HG03469 (cell line): ENCODE data around the gene NOC4L.
"Not testable (repeated sequence)": the region's sequence is repeated elsewhere in the genome, so short reads cannot be mapped to it uniquely, and the experiment has no call there.

Experiments used
- ATAC-seq: cut with Tn5 transposase; IDR thresholded peaks from one replicate; pipeline ENCODE4 v1.9.1; 2021; ENCODE audit warnings: mild to moderate bottlenecking, moderate library complexity, moderate number of reproducible peaks; ENCODE audit not compliant: unreplicated experiment

Gene NOC4L

DNA sequence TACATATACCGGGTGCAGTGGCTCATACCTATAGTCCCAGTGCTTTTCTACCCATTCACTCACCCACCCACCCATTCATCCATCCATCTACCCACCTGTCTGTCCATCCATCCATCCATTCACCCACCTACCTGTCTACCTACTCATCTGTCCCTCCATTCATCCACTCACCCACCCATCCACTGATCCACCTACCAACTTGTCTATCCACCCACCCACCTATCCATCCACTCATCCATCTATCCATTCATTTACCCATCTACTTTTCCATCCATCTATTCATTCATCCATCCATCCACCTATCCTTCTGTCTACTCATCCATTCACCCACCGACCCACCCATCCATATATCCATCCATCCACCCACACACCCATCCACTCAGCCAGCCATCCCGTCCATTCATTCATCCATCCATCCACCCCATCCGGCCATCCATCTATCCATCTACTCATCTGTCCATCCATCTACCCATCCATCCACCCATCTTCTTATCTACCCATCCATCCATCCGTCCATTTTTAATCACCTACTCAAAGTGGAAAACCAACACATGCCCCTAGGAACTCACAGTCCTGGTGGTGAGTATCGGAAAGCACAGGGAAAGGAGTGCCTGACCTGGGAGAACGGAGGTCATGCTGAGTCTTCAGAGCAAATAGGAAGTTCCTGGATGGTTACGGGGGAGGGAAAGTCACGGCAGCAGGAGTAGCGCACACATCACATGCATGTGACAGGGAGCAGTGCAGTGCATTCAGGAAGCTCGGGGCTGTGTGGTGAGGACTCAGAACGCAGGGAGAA lies 20.1 kb upstream of the NOC4L start:
- no peak for ATAC-seq

DNA sequence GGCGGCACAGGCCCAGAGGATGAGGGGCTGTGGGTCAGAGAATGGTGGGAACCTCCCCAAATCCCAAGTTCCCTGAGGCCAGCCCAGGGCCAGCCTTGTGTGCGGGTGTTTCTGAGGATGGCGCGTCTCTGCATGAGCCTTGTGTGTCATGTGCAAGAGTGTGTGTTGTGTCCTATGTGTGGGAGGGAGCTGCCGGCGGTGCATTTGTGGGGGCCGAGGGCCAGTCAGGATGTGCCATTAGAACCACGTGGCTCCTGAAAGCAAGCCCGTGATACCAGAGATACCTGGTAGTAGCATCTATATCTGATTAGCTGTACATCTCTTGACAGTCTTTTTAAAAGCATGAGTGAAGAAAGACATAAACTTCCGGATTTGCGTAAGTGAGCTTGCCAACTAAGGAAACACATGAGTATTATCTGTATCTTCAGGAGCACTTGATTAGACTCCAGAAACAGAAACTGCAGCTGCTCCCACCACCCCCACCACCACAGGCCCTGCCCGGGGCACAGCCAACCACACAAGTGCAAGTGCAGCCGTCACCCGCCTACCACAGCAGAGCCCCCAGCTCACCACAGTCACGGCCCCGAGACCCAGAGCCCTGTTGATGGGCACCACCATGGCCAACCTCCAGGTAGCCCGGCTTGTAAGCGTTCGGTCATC lies 19.4 kb upstream of the NOC4L start:
- ATAC-seq, result no peak

GRCh38 chr12:132125736-132126135 lies 18.5 kb upstream of the NOC4L start:
- ATAC-seq, result no peak

GRCh38 chr12:132127041-132127440 lies 17.2 kb upstream of the NOC4L start:
- no peak for ATAC-seq

DNA sequence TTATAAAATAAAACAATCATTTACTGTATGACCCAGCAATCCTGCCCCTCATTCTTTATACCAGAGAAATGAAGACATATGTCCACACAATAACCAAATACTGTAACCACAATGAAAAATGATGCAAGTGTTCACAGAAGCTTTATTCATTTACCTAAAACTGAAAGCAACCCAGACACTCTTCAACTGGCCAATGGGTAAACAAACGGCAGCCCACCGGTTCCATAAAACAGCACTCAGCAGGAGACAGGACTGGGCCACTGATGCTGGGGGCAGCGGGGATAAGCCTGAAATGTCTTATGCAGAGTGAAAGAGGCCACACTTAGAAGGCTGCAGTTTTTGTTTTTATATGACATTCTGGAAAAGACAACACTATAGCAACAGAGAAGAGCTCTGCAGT lies 15.2 kb upstream of the NOC4L start:
- ATAC-seq, result no peak

DNA sequence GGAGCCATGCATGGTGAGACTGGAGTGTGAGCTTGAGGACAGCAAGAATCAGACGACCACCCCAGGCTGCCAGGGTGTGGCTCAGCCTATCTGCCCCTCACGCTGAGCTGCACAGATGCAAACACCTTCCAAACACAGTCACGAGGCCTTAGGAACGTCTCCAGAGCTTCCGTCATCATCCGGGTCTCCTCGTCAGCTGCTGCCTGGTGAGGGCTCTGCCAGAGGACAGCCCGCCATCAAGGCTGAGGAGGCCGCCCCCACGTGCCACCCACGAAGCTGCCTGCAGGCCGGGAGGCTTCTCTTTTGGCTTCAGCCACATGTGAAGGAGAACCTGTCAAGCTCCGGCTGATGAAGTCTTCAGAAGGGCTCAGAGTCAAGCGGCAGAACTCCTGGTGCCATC lies 13.6 kb upstream of the NOC4L start:
- no peak for ATAC-seq

DNA sequence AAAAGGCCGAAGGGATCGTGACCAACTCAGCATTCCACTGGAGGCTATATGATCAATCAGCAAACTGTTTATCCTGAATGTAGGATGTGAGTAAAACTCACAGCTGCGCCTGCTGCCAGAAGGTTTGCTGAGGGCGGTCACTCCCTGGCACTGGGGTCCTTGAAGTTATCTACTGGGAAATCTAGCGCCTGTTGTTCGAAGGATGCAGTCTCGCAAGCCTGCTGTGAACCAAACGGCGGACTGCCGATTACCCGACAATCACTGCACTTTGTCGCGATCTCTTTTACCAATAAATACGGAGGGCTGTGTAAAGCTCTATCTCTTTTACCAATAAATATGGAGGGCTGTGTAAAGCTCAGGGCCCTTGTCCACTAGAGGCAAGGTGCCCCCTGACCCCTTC lies 13.0 kb upstream of the NOC4L start:
- ATAC-seq, result no peak

- ATAC-seq, result no peak
Observed at GRCh38 chr12:132131952-132132351, 12.3 kb upstream of the NOC4L start.

DNA sequence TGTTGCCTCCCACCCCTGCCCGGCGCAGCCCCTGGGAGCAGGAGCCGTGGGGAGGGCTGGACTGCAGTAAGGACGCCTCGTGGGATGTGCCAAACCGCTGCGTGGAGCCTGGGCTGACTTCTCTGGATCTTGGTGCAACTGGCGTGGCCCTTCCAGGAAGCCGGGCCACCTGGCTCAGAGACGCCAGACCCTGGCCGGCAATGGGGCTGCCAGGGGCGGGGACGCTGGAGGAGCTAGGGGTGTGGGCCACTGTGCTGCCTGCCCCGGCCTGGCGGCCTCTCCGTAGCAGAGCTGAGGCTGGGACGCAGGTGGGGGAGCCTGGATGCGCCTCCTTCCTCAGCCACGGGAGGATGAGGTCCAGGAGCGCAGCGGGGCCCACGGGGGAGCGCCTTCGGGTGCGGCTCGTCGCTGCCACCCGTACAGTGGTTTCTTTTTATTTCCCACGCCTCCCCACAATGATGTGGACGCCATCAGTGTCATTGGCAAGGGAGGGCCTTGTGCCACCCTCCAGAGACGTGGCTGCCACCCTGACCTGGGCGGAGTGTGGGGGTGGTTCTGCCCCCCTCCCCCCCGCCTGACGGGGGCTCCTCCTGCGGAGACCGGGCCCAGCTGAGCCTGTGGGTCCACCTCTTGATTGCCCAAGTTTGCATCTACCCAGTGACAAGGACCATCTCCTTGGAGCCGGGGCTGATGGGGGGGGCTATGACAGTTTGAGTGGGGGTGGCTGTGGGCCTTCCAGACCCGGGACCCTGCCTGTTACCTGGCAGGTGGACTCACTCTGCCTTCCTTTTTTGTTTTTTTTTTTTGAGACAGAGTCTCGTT lies 11.4 kb upstream of the NOC4L start:
- ATAC-seq, result no peak

DNA sequence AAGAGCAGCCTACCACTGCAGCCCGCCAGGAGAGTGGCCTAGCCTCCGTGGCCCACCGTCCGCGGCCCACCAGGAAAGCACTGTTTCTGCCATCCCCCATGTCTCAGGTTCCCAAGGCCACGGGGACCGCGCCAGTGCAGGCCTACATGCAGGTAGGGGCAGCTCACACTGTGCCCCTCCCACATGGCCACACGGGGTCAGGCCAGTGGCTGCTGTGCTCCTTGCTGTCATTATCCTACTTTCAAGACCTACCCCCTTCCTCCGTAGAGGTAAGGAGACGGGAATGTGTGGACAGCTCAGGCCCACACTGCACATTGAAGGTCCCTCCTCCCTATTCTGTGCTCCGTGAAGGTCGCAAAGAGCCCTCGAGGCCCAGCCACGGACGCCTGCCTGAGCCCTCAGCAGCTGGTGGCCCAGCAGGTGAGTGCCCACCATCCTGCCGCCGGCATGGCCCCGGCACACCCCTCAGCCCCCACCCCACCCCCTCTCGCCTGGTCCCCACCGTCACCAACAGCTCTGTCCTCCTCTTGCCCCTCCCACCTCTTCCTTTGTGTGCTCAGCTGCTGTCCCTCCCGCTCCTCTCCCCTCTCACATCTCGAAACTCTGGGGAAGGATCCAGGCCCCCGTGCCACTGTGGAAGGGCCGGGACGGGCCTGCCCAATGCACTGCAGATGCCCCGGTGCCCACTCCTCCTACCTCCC lies 10.2 kb upstream of the NOC4L start:
- ATAC-seq, result no peak

DNA sequence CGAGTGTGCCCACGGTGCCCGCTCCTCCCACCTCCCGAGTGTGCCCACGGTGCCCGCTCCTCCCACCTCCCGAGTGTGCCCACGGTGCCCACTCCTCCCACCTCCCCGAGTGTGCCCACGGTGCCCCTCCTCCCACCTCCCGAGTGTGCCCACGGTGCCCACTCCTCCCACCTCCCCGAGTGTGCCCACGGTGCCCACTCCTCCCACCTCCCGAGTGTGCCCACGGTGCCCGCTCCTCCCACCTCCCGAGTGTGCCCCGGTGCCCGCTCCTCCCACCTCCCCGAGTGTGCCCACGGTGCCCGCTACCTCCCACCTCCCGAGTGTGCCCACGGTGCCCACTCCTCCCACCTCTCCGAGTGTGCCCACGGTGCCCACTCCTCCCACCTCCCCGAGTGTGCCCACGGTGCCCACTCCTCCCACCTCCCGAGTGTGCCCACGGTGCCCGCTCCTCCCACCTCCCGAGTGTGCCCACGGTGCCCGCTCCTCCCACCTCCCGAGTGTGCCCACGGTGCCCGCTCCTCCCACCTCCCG lies 9.5 kb upstream of the NOC4L start:
- ATAC-seq, result not testable (repeated sequence)

DNA sequence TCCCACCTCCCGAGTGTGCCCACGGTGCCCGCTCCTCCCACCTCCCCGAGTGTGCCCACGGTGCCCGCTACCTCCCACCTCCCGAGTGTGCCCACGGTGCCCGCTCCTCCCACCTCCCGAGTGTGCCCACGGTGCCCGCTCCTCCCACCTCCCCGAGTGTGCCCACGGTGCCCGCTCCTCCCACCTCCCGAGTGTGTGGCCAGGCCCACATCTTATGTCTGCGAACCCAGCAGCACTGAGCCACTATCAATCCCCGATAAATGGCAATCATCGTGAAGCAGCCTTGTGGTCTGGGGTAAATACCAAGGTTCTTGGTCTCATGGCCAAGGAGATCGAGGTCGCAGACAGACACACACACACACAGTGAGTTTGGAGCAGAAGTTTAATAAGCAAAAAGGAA lies 8.0 kb upstream of the NOC4L start:
- not testable (repeated sequence) for ATAC-seq

- ATAC-seq, result no peak
Observed at GRCh38 chr12:132137483-132138125, 6.7 kb upstream of the NOC4L start.

DNA sequence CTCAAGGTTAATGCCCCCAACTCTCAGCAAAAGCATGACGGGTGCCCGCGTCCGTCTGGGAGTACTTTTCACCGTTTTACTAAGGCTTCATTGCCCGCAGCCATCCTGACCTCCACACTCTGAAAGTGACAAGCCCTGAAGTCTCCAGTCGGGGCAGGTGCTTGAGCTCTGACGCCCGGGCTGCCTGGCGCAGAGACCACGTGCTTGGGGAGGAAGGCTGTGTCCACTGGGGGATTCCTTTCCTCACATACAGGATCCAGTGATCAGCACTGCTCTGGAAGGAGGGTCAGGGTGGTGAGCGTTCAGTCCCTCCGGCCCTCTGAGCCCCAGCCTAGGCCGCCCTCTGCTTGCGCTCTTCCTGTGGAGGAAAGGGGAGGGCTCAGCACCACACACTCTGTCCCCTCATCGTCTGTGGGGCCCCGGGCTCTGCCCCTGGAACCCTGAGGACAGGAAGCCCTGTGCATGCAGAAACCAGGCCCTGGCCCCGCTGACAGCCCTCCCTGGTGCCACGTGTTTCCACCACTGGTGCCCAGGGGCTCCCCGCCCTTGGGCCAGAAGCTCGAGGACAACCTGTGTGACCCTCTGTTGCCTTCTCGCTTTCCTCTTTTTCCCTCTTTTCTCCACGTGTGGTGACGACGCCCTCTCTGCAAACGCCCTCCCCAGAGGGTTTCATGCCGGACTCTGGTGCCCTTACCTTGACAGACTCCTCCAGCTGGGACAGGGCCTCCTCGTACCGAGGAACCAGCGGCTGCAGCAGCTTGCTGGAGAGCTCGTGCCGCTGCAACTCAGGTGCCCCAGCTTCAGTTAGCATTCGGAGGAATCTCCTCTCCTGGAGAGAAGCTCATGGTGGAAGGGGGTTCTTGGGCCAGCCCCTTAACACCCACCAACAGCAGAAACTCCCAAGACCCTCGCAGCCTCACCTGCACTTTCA lies 5.1 kb upstream of the NOC4L start:
- ATAC-seq, result no peak

GRCh38 chr12:132139912-132140311 lies 4.3 kb upstream of the NOC4L start:
- no peak for ATAC-seq

DNA sequence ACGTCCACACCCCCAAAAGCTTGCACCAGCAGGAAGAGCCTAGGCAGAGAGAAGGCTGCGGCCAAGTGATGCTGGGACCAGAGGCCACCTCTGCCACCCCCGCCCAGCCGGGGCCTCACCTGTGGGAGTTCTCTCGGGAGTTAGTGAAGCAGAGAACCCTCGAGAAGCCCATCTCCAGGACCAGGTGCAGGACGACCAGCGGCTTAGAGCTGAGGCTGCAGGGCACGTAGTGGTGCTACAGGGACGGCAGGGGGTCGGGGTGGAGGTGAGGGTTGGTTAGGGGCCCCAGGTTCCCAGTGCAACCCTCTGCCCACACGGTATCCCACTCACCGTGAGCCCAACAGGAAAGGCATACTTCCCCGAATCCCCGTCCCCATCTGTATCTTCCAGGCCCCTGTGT lies 3.8 kb upstream of the NOC4L start:
- ATAC-seq, result no peak

GRCh38 chr12:132140918-132141841 lies 3.1 kb upstream of the NOC4L start:
- ATAC-seq, result no peak

DNA sequence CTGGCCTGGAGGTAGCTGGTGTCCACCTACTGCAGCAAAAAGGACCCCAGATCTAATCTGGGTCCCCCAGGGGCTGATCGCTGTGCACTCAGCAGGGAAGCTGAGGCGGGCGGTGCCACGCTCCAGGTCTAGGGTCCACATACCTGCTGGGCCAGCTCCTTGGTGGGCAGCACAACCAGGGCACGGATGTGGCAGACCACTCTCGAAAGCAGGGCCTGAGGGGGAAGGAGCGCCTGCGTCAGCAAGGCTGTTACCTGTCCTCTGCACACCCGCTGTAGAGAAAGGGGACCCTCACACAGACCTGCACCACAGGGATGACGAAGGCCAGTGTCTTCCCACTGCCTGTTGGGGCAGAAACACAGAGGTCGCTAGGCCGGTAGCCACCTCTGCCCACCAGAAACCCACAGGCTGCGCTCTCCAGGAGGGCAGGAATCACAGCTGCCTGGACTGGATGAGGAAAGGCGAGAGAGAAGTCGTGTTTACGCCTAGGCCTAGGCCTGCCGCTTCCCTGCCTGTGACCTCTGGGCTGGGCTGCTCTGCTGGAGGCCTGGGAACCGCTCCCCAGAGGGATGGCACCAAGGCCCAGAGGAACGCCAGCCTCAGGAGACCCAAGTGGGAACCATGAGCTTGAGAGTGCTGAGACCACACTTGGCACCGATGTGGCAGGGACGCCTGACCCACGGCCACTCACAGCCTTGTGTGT lies 2.1 kb upstream of the NOC4L start:
- no peak for ATAC-seq
